Epithelial cell of proximal tubule (primary cell): Measurements from ENCODE around the gene SPARC. TPM values are rescaled to one million over a fixed set of nuclear protein-coding genes. Genes with fewer than 3 reads are reported as not detected.

Experiments used
- DNase-seq: peaks from one replicate; pipeline ENCODE4 v3.0.0-alpha.2; 2011; ENCODE audit warnings: low read depth
- H3K4me3 ChIP-seq: 2 replicates; pipeline ENCODE4 v1.5.1; 2011; ENCODE audit warnings: low read depth, mild to moderate bottlenecking, low read length
- total RNA-seq: library from RNA; depleted of rRNA; stranded (reverse); fragments of >200 nt; gene quantifications from 2 replicates; pipeline ENCODE4 v1.2.3, GENCODE V29; 2015
- TF ChIP-seq, protein P1 (sequence below): conservative IDR thresholded peaks from 2 replicates; pipeline ENCODE4 v1.5.1; 2012; ENCODE audit warnings: low read depth, mild to moderate bottlenecking, low read length

Gene SPARC
- total RNA-seq, 1 donor from 2014 or later, result 165 TPM

DNA sequence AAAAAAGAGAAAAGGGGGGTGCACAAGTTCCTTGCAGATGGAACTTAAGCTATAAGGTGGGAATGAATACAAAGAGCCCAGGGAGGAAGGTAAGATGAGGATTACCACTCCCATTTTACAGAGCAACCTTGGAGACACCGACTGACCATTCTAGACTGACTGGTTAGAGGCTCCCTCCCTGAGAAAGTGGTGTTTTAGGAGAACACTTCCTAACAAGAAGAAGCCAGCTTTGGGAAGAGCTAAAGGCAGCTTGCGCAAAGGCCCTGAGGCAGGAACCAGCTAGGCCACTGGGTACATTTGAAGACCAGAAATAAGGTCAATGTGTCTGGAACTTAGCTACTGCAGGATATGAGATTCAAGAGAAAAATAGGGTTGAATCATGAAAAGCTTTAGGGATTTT lies 38.6 kb downstream of the SPARC start:
- no peak for DNase-seq

GRCh38 chr5:151647320-151647861 lies 39.3 kb downstream of the SPARC start:
- H3K4me3 ChIP-seq, result no peak overlapping the region
- no peak for DNase-seq
- TF ChIP-seq, protein P1, sequence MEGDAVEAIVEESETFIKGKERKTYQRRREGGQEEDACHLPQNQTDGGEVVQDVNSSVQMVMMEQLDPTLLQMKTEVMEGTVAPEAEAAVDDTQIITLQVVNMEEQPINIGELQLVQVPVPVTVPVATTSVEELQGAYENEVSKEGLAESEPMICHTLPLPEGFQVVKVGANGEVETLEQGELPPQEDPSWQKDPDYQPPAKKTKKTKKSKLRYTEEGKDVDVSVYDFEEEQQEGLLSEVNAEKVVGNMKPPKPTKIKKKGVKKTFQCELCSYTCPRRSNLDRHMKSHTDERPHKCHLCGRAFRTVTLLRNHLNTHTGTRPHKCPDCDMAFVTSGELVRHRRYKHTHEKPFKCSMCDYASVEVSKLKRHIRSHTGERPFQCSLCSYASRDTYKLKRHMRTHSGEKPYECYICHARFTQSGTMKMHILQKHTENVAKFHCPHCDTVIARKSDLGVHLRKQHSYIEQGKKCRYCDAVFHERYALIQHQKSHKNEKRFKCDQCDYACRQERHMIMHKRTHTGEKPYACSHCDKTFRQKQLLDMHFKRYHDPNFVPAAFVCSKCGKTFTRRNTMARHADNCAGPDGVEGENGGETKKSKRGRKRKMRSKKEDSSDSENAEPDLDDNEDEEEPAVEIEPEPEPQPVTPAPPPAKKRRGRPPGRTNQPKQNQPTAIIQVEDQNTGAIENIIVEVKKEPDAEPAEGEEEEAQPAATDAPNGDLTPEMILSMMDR, result no peak

More for the DNA sequence above, 38.6 kb downstream of the SPARC start:
- TF ChIP-seq, protein P1, result no peak
- no peak overlapping the region for H3K4me3 ChIP-seq

GRCh38 chr5:151646334-151646733 lies 40.4 kb downstream of the SPARC start:
- TF ChIP-seq, protein P1, result no peak
- no peak for DNase-seq
- no peak overlapping the region for H3K4me3 ChIP-seq

- H3K4me3 ChIP-seq, result no peak overlapping the region
- TF ChIP-seq, protein P1, result no peak
- no peak for DNase-seq
Measured at GRCh38 chr5:151643388-151643787, 43.3 kb downstream of the SPARC start.

DNA sequence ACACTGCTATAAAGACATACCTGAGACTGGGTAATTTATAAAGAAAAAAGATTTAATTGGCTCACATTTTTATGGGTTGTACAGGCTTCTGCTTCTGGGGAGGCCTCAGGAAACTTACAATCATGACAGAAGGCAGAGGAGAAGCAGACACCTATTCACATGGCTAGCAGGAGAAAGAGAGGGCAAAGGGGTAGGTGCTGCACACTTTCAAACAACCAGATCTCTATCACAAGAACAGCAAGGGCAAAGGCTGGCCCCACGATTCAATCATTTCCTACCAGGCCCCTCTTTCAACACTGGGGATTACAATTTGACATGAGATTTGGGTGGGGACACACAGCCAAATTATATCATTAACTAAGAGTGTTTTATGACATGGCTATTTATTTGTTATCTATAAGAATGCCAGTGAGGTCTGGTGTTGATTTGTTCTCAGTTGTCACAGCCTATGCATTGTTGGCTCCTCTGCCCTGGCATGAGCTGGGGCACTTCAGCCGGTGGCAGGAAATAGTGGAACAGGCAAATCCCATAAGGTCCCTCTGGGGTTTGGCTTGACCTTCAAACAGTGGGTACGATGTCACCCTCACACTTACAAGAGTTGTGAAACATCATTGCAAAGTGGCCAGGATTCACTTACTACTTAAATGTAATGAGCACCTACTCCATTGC lies 44.1 kb downstream of the SPARC start:
- H3K4me3 ChIP-seq, result no peak overlapping the region
- no peak for DNase-seq
- TF ChIP-seq, protein P1, result no peak

- no peak overlapping the region for H3K4me3 ChIP-seq
- no peak for DNase-seq
- TF ChIP-seq, protein P1, result no peak
Measured at GRCh38 chr5:151638619-151639018, 48.1 kb downstream of the SPARC start.

DNA sequence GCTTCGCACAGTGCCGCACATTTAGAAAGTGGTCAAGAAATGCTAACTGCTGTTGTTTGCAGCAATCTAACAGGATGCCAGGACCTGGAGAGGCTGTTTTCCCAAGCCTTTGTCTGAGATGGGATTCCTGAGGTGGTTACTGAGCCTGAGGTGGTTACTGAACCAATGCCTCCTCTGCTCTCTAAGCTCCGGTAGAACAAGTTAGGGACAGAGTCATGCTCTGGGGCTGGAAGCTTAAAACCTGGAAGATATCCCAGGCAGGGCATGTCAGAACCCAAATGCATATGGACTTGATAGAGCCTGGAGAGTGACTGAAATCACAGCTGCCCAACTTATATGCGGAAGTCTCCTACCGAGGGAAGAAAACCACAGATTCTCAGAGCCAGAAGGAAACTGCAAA lies 49.0 kb downstream of the SPARC start:
- TF ChIP-seq, protein P1, result no peak
- no peak for DNase-seq
- no peak overlapping the region for H3K4me3 ChIP-seq
